SK-N-SH (cell line): ENCODE results near the gene USP47. TPM values are rescaled to one million over a fixed set of nuclear protein-coding genes. Genes with fewer than 3 reads are reported as not detected.
A peak's percentile ranks its signal among the peaks of the same experiment; 100 is the strongest.

Source experiments
- CTCF ChIA-PET: fragments of 300-600, 350-600 bp; formaldehyde crosslinking; extraction: SDS; loops from one replicate; lab custom pipeline; 2021; lab: Yijun Ruan, JAX
- POLR2A ChIA-PET: fragments of 350-600 bp; sonication (Branson Sonifier 250); formaldehyde crosslinking; extraction: SDS; loops from one replicate; lab custom pipeline; 2020; ENCODE audit warnings: antibody characterized with exemption, inconsistent platforms; lab: Yijun Ruan, JAX
- DNase-seq: peaks from one replicate; pipeline ENCODE4 v3.0.0; 2012
- H2AFZ ChIP-seq: fragments of 200-600 bp; sonication (generic); 2 replicates; pipeline ENCODE4 v1.8.1; 2016; ENCODE audit warnings: antibody characterized with exemption, mild to moderate bottlenecking, low read depth
- H3F3A ChIP-seq: fragments of 200-600 bp; sonication (generic); replicated peaks from 2 replicates; pipeline ENCODE3; 2016; ENCODE audit warnings: antibody characterized with exemption, mild to moderate bottlenecking; ENCODE audit not compliant: insufficient read depth
- H3K27ac ChIP-seq, 2 experiments: fragments of 200-500 bp in 1 of 2; fragments of 200-600 bp in 1 of 2; sonication (Bioruptor generic) in 1 of 2; sonication (generic), shearing (Covaris generic) in 1 of 2; 2 replicates each; pipeline versions ENCODE4 v1.5.1 to v1.6.1; 2014 to 2016; ENCODE audit warnings: low read depth in 2 of 2, inconsistent platforms in 1 of 2, low read length in 1 of 2, mild to moderate bottlenecking in 1 of 2, mixed read lengths in 1 of 2
- H3K27me3 ChIP-seq: fragments of 200-600 bp; sonication (generic), shearing (Covaris generic); 2 replicates; pipeline ENCODE4 v1.6.1; 2016; ENCODE audit warnings: mixed run types; ENCODE audit not compliant: insufficient read depth
- H3K36me3 ChIP-seq, 2 experiments: fragments of 200-500 bp in 1 of 2; fragments of 200-600 bp in 1 of 2; sonication (Bioruptor generic) in 1 of 2; sonication (generic) in 1 of 2; replicated peaks in 1 of 2; 2 replicates each; pipeline versions ENCODE3 to v1.5.1; 2014 to 2016; ENCODE audit warnings: low read length in 1 of 2, mild to moderate bottlenecking in 1 of 2; ENCODE audit not compliant: insufficient read depth in 2 of 2, control insufficient read depth in 1 of 2
- H3K4me1 ChIP-seq, 2 experiments: fragments of 200-500 bp in 1 of 2; fragments of 200-600 bp in 1 of 2; sonication (Bioruptor generic) in 1 of 2; sonication (generic), shearing (Covaris generic) in 1 of 2; 2 replicates each; pipeline versions ENCODE4 v1.5.1 to v1.6.1; 2014 to 2016; ENCODE audit warnings: low read depth in 1 of 2, low read length in 1 of 2, mixed run types in 1 of 2; ENCODE audit not compliant: insufficient read depth in 2 of 2, control insufficient read depth in 1 of 2
- H3K4me2 ChIP-seq: fragments of 200-600 bp; sonication (generic), shearing (Covaris generic); 2 replicates; pipeline ENCODE4 v1.6.1; 2017; ENCODE audit warnings: mixed run types
- H3K4me3 ChIP-seq, 2 experiments: fragments of 200-500 bp in 1 of 2; fragments of 200-600 bp in 1 of 2; sonication (Bioruptor generic) in 1 of 2; sonication (generic), shearing (Covaris generic) in 1 of 2; 2 replicates each; pipeline versions ENCODE4 v1.5.1 to v1.8.1; 2014 to 2016; ENCODE audit warnings: low read depth in 2 of 2, inconsistent platforms in 1 of 2, low read length in 1 of 2, mild to moderate bottlenecking in 1 of 2, mixed read lengths in 1 of 2, moderate library complexity in 1 of 2
- H3K79me2 ChIP-seq: fragments of 200-600 bp; sonication (generic); 2 replicates; pipeline ENCODE4 v1.8.1; 2017; ENCODE audit warnings: mild to moderate bottlenecking; ENCODE audit not compliant: insufficient read depth
- H3K9ac ChIP-seq: fragments of 200-600 bp; sonication (generic); 2 replicates; pipeline ENCODE4 v1.6.1; 2017; ENCODE audit warnings: mixed run types
- H3K9me2 ChIP-seq: fragments of 200-600 bp; sonication (generic); 2 replicates; pipeline ENCODE4 v1.6.1; 2017; ENCODE audit warnings: mixed run types
- H3K9me3 ChIP-seq: fragments of 200-600 bp; sonication (generic); 2 replicates; pipeline ENCODE4 v1.6.1; 2017; ENCODE audit warnings: mixed run types, mild to moderate bottlenecking, moderate library complexity
- H4K20me1 ChIP-seq: fragments of 200-600 bp; sonication (generic); 2 replicates; pipeline ENCODE4 v1.6.1; 2017; ENCODE audit warnings: mild to moderate bottlenecking, mixed run types; ENCODE audit not compliant: insufficient read depth
- CHD2 ChIP-seq: fragments of 150-350 bp; IDR thresholded peaks from 2 replicates; pipeline ENCODE4 v1.6.1; 2018; ENCODE audit warnings: low read length; ENCODE audit not compliant: partially characterized antibody
- ELF1 ChIP-seq: IDR thresholded peaks from 2 replicates; pipeline ENCODE4 v1.4.0; 2012
- FOSL2 ChIP-seq: IDR thresholded peaks from 2 replicates; pipeline ENCODE4 v1.4.0; 2012; ENCODE audit warnings: low read depth, mild to moderate bottlenecking, moderate library complexity, borderline replicate concordance
- GABPA ChIP-seq: IDR thresholded peaks from 2 replicates; pipeline ENCODE4 v1.4.0; 2012; ENCODE audit warnings: low read depth, mild to moderate bottlenecking
- JUND ChIP-seq: IDR thresholded peaks from 2 replicates; pipeline ENCODE4 v1.4.0; 2012
- MEF2A ChIP-seq: IDR thresholded peaks from 2 replicates; pipeline ENCODE4 v1.4.0; 2012; ENCODE audit warnings: low read depth, borderline replicate concordance
- MXI1 ChIP-seq: IDR thresholded peaks from 2 replicates; pipeline ENCODE4 v1.6.1; 2012; ENCODE audit warnings: mild to moderate bottlenecking, low read depth, low read length, improper control_type of control experiment
- PBX3 ChIP-seq: IDR thresholded peaks from 2 replicates; pipeline ENCODE4; 2012
- POLR2AphosphoS5 ChIP-seq: IDR thresholded peaks from 2 replicates; pipeline ENCODE4 v1.6.1; 2012; ENCODE audit warnings: low read depth, low read length
- RAD21 ChIP-seq: IDR thresholded peaks from 2 replicates; pipeline ENCODE4 v1.6.1; 2012; ENCODE audit warnings: mild to moderate bottlenecking, low read length
- RCOR1 ChIP-seq: fragments of 150-350 bp; IDR thresholded peaks from 2 replicates; pipeline ENCODE4 v1.6.1; 2017; ENCODE audit warnings: antibody characterized with exemption, low read length
- RFX5 ChIP-seq: IDR thresholded peaks from 2 replicates; pipeline ENCODE4 v1.6.1; 2012; ENCODE audit warnings: mild to moderate bottlenecking, improper control_type of control experiment, low read length
- RXRA ChIP-seq: IDR thresholded peaks from 2 replicates; pipeline ENCODE4 v1.4.0; 2012; ENCODE audit warnings: low read depth, mild to moderate bottlenecking, borderline replicate concordance
- SIN3A ChIP-seq: IDR thresholded peaks from 2 replicates; pipeline ENCODE4 v1.6.1; 2012; ENCODE audit warnings: low read depth, mild to moderate bottlenecking, low read length, moderate library complexity, borderline replicate concordance
- SMC3 ChIP-seq: IDR thresholded peaks from 2 replicates; pipeline ENCODE4 v1.6.1; 2012; ENCODE audit warnings: low read depth, low read length, improper control_type of control experiment
- ZBTB33 ChIP-seq: IDR thresholded peaks from 2 replicates; pipeline ENCODE4 v1.4.0; 2012; ENCODE audit warnings: low read depth, borderline replicate concordance
- WGBS: methylation state at CpG from one replicate; pipeline ENCODE4 v1.1.6; 2017; ENCODE audit warnings: low lambda C conversion rate; 5-methylcytosine and 5-hydroxymethylcytosine counted together
- polyA plus RNA-seq, 3 experiments: library from polyadenylated mRNA; depleted of rRNA; stranded (reverse); fragments of >200 nt; gene quantifications; 2 replicates each; pipeline ENCODE4 v1.2.3, GENCODE V29; 2012
- TF ChIP-seq, protein P1 (sequence below): IDR thresholded peaks from 2 replicates; pipeline ENCODE4 v1.4.0; 2012; ENCODE audit warnings: low read depth, borderline replicate concordance
- TF ChIP-seq, protein P2 (sequence below): IDR thresholded peaks from 2 replicates; pipeline ENCODE4 v1.6.1; 2012; ENCODE audit warnings: mild to moderate bottlenecking, low read depth, low read length, moderate library complexity
- TF ChIP-seq, protein P3 (sequence below): IDR thresholded peaks from 2 replicates; pipeline ENCODE4 v1.4.0; 2012; ENCODE audit warnings: low read depth

USP47 gene
- polyA plus RNA-seq, 1 of the 3 experiments (the other 2 are of a cell fraction): 10.3 TPM

- Histone ChIP-seq H3F3A (peaks cover 62% of the 10 kb centered on the region), H3K79me2 (no peaks in the 10 kb centered on the region), H3K9me3 (no peaks in the 10 kb centered on the region), H3K4me1 (peaks cover 0 to 26% of the 10 kb centered on the region in 2 experiments; a peak in 1 of 4 replicates), H3K36me3 (peaks cover 49 to 71% of the 10 kb centered on the region in 2 experiments), H3K4me2 (no peak overlapping the region), H3K9me2 (no peaks in the 10 kb centered on the region), H3K4me3 (no peak overlapping the region), H2AFZ (no peak overlapping the region), H3K27ac (peak overlapping the region; percentile 27 to 39), H3K27me3 (no peaks in the 10 kb centered on the region), H4K20me1 (no peaks in the 10 kb centered on the region), H3K9ac (no peak overlapping the region)
- ChIA-PET POLR2A (no interaction called here), CTCF (interaction anchor here (0.7 kb wide), 1 partner anchor 111 kb away, joined by 3 read pairs; no protein-coding TSS in a partner anchor)
- TF ChIP-seq JUND: no peak
- TF ChIP-seq MEF2A: no peak
- no peak for TF ChIP-seq SMC3
- TF ChIP-seq RCOR1: no peak
- TF ChIP-seq POLR2AphosphoS5: no peak
- TF ChIP-seq MXI1: no peak
- TF ChIP-seq, protein P1, sequence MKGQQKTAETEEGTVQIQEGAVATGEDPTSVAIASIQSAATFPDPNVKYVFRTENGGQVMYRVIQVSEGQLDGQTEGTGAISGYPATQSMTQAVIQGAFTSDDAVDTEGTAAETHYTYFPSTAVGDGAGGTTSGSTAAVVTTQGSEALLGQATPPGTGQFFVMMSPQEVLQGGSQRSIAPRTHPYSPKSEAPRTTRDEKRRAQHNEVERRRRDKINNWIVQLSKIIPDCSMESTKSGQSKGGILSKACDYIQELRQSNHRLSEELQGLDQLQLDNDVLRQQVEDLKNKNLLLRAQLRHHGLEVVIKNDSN: no peak
- no peak for TF ChIP-seq RAD21
- TF ChIP-seq, protein P2, sequence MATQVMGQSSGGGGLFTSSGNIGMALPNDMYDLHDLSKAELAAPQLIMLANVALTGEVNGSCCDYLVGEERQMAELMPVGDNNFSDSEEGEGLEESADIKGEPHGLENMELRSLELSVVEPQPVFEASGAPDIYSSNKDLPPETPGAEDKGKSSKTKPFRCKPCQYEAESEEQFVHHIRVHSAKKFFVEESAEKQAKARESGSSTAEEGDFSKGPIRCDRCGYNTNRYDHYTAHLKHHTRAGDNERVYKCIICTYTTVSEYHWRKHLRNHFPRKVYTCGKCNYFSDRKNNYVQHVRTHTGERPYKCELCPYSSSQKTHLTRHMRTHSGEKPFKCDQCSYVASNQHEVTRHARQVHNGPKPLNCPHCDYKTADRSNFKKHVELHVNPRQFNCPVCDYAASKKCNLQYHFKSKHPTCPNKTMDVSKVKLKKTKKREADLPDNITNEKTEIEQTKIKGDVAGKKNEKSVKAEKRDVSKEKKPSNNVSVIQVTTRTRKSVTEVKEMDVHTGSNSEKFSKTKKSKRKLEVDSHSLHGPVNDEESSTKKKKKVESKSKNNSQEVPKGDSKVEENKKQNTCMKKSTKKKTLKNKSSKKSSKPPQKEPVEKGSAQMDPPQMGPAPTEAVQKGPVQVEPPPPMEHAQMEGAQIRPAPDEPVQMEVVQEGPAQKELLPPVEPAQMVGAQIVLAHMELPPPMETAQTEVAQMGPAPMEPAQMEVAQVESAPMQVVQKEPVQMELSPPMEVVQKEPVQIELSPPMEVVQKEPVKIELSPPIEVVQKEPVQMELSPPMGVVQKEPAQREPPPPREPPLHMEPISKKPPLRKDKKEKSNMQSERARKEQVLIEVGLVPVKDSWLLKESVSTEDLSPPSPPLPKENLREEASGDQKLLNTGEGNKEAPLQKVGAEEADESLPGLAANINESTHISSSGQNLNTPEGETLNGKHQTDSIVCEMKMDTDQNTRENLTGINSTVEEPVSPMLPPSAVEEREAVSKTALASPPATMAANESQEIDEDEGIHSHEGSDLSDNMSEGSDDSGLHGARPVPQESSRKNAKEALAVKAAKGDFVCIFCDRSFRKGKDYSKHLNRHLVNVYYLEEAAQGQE: no peak
- WGBS: 90% methylated on average over 1 of the region's 1 CpG
- no peak for DNase-seq
These were observed 118.9 kb downstream of the USP47 start for GRCh38 chr11:11960687-11961086.

DNA sequence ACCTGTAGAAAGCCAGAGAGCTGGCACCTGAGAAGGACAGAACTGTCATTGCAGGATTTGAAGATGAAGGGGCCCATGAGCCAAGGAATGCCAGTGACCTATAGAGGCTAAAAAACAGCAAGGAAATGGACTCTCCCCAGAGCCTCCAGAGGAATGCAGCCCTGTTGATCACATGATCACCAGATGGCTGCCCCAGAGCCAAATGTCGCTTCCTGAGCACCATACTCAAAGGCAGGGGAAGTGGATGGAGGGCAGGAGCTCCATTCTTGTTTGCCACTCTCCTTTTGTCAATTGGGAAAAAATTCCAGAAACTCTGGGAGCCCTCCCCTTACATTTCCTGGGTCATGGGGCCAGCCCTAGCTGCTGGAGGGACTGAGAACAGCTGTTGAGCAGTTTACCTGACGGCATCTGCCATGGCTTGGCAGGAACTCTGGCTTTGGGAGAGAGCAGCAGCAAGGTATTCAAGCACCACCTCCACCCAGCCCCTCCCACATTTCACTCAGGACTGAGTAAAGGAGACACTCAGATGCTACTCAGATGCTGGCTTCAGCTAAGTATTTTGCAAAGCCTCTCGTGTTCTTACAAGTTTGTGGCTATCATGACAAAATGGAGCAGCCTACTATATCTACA, 119.7 kb downstream of the USP47 start:
- H3K4me1 ChIP-seq: peaks cover 0 to 34% of the 10 kb centered on the region in 2 experiments; a peak in 1 of 4 replicates
- ChIA-PET POLR2A (no interaction called here), CTCF (interaction anchor here (0.8 to 1.3 kb wide), 3 partner anchors 10 to 86 kb away, joined by 3 to 4 read pairs (median 3); no protein-coding TSS in a partner anchor)
- peaks cover 46 to 70% of the 10 kb centered on the region in 2 experiments for H3K36me3 ChIP-seq
- H3K27ac ChIP-seq: peak overlapping the region in 1 of 2 experiments; percentile 3; a peak in 2 of 4 replicates
- no peak overlapping the region for H3K4me3 ChIP-seq
- H3K27me3 ChIP-seq: no peaks in the 10 kb centered on the region
- 100% methylated on average over 3 of the region's 3 CpGs for WGBS
- peaks cover 57% of the 10 kb centered on the region for H3F3A ChIP-seq
- H3K9me3 ChIP-seq: no peaks in the 10 kb centered on the region
- no peaks in the 10 kb centered on the region for H3K9me2 ChIP-seq
- H2AFZ ChIP-seq: no peak overlapping the region
- H4K20me1 ChIP-seq: no peaks in the 10 kb centered on the region
- no peak overlapping the region for H3K9ac ChIP-seq
- no peaks in the 10 kb centered on the region for H3K79me2 ChIP-seq
- no peak for DNase-seq
- H3K4me2 ChIP-seq: no peak overlapping the region
- no peak for TF ChIP-seq RCOR1
- TF ChIP-seq, protein P3, sequence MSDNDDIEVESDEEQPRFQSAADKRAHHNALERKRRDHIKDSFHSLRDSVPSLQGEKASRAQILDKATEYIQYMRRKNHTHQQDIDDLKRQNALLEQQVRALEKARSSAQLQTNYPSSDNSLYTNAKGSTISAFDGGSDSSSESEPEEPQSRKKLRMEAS: no peak
- TF ChIP-seq MXI1: no peak
- no peak for TF ChIP-seq PBX3
- TF ChIP-seq FOSL2: no peak
- TF ChIP-seq CHD2: no peak
- no peak for TF ChIP-seq RXRA
- no peak for TF ChIP-seq ZBTB33
- no peak for TF ChIP-seq SMC3
- no peak for TF ChIP-seq RFX5
- no peak for TF ChIP-seq SIN3A
- no peak for TF ChIP-seq RAD21
- TF ChIP-seq GABPA: no peak
- TF ChIP-seq ELF1: no peak
